PC-9 (cell line): Measurements from ENCODE around the gene GRM7.

Experiments
- EZH2 ChIP-seq: fragments of 200-600 bp; sonication (generic); IDR thresholded peaks from 2 replicates; pipeline ENCODE4 v1.8.0; 2017; ENCODE audit warnings: antibody characterized with exemption, low read depth
- TF ChIP-seq, protein P1 (sequence below): fragments of 200-600 bp; sonication (generic); conservative IDR thresholded peaks from 2 replicates; pipeline ENCODE4 v1.6.1; 2017; ENCODE audit warnings: mixed run types, antibody characterized with exemption, mild to moderate bottlenecking, moderate library complexity

DNA sequence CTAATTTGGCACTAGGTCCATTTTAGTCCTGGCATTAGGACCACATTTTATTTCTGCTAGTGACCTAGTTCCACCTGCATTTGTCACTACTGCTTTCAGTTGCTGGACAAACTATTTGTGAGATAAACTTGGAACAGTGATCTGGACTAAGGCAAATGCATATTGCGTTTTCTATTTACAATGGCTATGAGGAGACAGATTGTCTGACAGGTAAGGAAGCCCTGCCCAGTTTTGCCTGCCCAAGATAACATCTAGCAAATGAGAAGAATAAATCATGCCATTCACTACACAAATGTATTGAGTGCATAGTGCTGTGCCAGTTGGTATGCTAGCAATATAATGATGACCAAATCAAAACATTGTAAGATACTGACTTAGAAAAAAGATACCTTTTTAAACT is 245.7 kb downstream of the GRM7 start:
- TF ChIP-seq, protein P1, sequence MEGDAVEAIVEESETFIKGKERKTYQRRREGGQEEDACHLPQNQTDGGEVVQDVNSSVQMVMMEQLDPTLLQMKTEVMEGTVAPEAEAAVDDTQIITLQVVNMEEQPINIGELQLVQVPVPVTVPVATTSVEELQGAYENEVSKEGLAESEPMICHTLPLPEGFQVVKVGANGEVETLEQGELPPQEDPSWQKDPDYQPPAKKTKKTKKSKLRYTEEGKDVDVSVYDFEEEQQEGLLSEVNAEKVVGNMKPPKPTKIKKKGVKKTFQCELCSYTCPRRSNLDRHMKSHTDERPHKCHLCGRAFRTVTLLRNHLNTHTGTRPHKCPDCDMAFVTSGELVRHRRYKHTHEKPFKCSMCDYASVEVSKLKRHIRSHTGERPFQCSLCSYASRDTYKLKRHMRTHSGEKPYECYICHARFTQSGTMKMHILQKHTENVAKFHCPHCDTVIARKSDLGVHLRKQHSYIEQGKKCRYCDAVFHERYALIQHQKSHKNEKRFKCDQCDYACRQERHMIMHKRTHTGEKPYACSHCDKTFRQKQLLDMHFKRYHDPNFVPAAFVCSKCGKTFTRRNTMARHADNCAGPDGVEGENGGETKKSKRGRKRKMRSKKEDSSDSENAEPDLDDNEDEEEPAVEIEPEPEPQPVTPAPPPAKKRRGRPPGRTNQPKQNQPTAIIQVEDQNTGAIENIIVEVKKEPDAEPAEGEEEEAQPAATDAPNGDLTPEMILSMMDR, result no peak
- TF ChIP-seq EZH2, result no peak
